RPMI8226 (cell line): ENCODE data around the gene GNRH2.
"Not testable (repeated sequence)": the region's sequence is repeated elsewhere in the genome, so short reads cannot be mapped to it uniquely, and the experiment has no call there.

ENCODE experiments used
- DNase-seq: peaks from one replicate; pipeline ENCODE4 v3.0.0-alpha.2; 2015

GNRH2 gene

GRCh38 chr20:3043322-3043721, at the start of gene GNRH2:
GNRH2 (plus strand) TSS chr20:3043622; CDS start chr20:3044415, 793 bp downstream.
- DNase-seq: no peak

- no peak for DNase-seq
Observed at GRCh38 chr20:2995796-2996195, 47.6 kb upstream of the GNRH2 start.

- DNase-seq: no peak
Observed at GRCh38 chr20:2998728-2999127, 44.7 kb upstream of the GNRH2 start.

- peak; percentile 72 for DNase-seq
Observed at GRCh38 chr20:3000852-3001523, 42.4 kb upstream of the GNRH2 start.

- DNase-seq: no peak
Observed at GRCh38 chr20:3003416-3003815, 40.0 kb upstream of the GNRH2 start.

GRCh38 chr20:3010985-3011723, 32.3 kb upstream of the GNRH2 start:
- no peak for DNase-seq

GRCh38 chr20:3011752-3012151, 31.7 kb upstream of the GNRH2 start:
- no peak for DNase-seq

- no peak for DNase-seq
Observed at GRCh38 chr20:3013771-3014170, 29.7 kb upstream of the GNRH2 start.

GRCh38 chr20:3014179-3014578, 29.2 kb upstream of the GNRH2 start:
- DNase-seq: no peak

- no peak for DNase-seq
Observed at GRCh38 chr20:3014662-3015061, 28.8 kb upstream of the GNRH2 start.

- not testable (repeated sequence) for DNase-seq
Observed at GRCh38 chr20:3015302-3015701, 28.1 kb upstream of the GNRH2 start.

GRCh38 chr20:3021327-3021726, 22.1 kb upstream of the GNRH2 start:
- DNase-seq: no peak

GRCh38 chr20:3021777-3022176, 21.6 kb upstream of the GNRH2 start:
- no peak for DNase-seq

GRCh38 chr20:3022559-3023490, 20.6 kb upstream of the GNRH2 start:
- DNase-seq: not testable (repeated sequence)

- DNase-seq: no peak
Observed at GRCh38 chr20:3027987-3028386, 15.4 kb upstream of the GNRH2 start.

- DNase-seq: no peak
Observed at GRCh38 chr20:3031524-3032147, 11.8 kb upstream of the GNRH2 start.

GRCh38 chr20:3032624-3033023, 10.8 kb upstream of the GNRH2 start:
- no peak for DNase-seq

- DNase-seq: no peak
Observed at GRCh38 chr20:3037654-3038053, 5.8 kb upstream of the GNRH2 start.

- no peak for DNase-seq
Observed at GRCh38 chr20:3038454-3038853, 5.0 kb upstream of the GNRH2 start.

GRCh38 chr20:3039426-3039825, 4.0 kb upstream of the GNRH2 start:
- no peak for DNase-seq

- DNase-seq: no peak
Observed at GRCh38 chr20:3040086-3040485, 3.3 kb upstream of the GNRH2 start.

- no peak for DNase-seq
Observed at GRCh38 chr20:3041854-3042409, 1.5 kb upstream of the GNRH2 start.

GRCh38 chr20:3042625-3043024, 797 bp upstream of the GNRH2 start:
- no peak for DNase-seq
